GM18858 (cell line): ENCODE results near the gene PTP4A1.
"Not testable (repeated sequence)": the region's sequence is repeated elsewhere in the genome, so short reads cannot be mapped to it uniquely, and the experiment has no call there.

ENCODE experiments used
- ATAC-seq: cut with Tn5 transposase; IDR thresholded peaks from one replicate; pipeline ENCODE4 v1.9.1; 2021; ENCODE audit not compliant: unreplicated experiment

Gene PTP4A1

DNA sequence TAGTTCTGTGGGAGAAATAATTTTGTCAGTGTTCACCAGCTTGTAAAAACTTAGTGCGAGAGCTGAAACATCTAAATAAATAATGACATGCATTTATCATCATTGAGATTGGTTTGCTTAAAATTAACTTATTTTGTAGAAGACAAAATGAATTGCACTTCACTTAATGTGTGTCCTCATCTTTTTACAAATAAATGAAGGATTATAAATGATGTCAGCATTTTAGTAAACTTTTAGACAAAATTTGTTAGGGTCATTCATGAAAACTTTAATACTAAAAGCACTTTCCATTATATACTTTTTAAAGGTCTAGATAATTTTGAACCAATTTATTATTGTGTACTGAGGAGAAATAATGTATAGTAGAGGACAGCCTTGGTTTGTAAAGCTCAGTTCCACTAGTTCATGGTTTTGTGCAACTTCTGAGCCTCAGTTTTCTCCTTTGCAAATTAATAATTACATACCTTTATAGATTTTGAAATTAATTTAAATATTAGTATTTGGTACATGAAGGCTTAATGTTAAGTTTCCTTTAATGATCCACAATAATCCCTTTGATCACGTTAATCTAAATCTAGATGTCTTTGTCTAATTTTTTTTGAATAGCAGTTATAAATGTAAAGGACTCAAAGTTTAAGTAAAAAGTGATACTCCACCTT is 9.2 kb downstream of the PTP4A1 start:
- no peak for ATAC-seq

DNA sequence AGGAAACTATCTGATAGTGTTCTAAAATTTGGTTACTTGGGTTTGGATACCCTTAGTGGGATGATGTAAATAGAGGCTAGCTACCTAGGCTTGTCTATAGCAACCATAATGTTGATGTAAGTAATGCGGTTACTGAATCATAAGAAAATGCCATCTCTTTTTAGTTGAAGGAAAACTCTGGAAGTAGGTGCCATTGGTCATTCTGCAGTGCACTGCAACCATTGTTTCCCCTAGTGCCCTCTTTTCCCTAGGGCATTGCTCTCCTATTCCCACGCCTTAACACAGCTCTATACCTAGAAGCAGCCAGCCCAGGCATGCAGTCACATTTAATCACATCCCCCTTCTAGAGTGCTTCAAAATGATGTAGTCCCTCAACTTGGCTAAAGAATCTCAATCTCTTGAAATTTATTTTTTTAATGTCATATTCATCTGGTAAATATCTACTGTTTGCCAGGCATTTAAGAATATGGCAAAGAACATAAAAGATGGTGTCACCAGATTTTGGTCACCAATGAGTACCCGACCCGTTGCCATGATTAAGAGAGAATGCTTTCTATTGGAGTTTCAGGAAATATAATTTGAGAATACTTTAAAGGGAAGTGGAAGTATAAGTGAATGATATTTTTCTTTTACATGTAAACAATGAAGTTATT is 10.4 kb downstream of the PTP4A1 start:
- no peak for ATAC-seq

- no peak for ATAC-seq
Observed at GRCh38 chr6:63584125-63584514, 11.8 kb downstream of the PTP4A1 start.

- no peak for ATAC-seq
Observed at GRCh38 chr6:63584566-63584965, 12.3 kb downstream of the PTP4A1 start.

- not testable (repeated sequence) for ATAC-seq
Observed at GRCh38 chr6:63585652-63586051, 13.4 kb downstream of the PTP4A1 start.

DNA sequence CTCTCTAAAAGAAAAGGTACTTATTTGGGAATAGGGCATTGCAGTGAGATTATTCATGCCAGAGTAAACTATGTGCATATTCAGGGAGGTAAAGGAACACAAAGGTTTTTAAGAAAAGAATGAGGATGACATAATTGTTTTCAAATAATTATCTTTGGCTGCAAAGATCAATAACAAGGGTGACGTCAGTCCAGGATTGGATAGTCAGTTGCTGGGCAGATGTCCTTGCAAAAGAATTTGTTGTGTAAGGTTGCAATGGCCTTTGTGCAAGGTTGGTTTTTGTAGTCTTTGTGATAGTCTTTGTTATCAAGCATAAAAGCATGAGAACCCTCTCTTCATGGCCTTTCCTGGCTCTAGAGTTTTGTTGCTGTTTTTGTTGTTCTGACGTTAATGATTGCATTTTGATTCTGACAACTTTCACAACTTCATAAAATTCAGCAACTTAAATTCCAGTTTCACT is 17.7 kb downstream of the PTP4A1 start:
- ATAC-seq = no peak

- no peak for ATAC-seq
Observed at GRCh38 chr6:63592886-63593285, 20.6 kb downstream of the PTP4A1 start.

GRCh38 chr6:63597141-63598048 is 25.1 kb downstream of the PTP4A1 start:
- no peak for ATAC-seq

DNA sequence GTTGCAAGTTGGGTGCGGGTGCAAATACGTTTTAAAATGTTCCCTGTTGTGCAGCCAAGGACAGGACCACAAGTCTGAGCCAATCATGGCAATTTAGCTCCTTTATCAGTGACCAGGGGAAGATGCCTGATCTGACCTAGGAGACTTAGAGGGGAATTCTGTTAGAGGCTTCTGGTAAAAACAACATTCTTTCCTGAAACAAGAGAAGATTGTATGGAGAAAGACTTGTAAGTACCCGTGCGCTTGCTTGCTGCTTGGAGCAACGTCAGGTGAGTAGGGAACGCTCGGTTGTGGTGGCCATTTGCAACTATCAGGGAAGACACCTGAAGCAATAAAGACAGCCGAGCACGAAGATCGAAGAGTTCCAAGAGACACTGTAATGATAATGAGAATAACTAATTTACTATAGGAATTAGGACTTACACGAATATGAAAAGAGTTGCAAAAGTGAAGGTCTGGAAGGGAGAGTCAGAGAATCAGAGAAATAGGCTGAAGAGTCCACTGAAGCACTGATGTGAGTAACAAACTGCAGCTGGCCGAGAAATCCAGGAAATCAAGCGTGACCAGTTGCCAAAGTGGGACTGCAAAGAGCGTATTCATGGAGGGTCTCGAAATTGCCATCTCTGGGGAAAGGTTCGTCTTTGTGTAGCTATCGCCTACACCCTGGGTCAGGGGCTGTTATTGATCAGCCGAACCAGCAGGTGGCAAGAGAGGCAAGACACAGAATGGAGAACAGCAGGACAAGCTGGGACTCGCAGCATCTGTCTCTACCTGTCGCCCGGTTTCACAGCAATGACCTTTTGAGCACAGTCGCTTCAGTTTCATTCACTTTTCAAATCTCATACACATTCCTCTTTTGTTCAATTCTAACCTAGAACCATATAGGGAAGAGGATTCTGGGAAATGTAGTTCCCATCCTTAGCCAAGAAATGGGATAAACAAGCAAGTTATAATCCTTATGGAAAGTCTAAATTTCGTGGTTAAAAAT is 26.1 kb downstream of the PTP4A1 start:
- ATAC-seq = peak; percentile 98

DNA sequence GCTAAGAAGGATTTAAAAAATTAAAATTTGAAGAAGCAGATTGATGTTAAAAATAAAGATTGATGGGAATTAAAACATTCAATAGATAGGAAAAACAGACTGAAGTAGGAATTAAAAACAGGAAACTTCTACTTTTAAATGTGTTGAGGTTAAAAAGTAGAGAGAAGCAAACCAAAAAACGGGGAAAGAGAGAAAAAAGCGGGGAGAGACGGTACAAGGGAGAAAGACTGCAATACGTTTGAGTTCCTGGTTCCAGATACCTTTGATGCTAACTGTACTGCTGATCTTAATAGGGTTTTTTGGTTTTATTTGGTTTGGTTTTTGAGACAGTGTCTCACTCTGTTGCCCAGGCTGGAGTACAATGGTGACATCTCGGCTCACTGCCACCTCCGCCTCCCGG is 27.0 kb downstream of the PTP4A1 start:
- ATAC-seq = no peak

GRCh38 chr6:63600136-63600535 is 27.9 kb downstream of the PTP4A1 start:
- ATAC-seq = no peak

GRCh38 chr6:63609231-63609630 is 37.0 kb downstream of the PTP4A1 start:
- ATAC-seq = no peak

GRCh38 chr6:63610944-63611343 is 38.7 kb downstream of the PTP4A1 start:
- ATAC-seq = peak; percentile 57

GRCh38 chr6:63611560-63611959 is 39.3 kb downstream of the PTP4A1 start:
- no peak for ATAC-seq

- ATAC-seq = no peak
Observed at GRCh38 chr6:63615590-63615989, 43.3 kb downstream of the PTP4A1 start.
